Activated naive CD8-positive, alpha-beta T cell treated with anti-CD3 and anti-CD28 coated beads, Interleukin-2, amount 10 ng/mL, durations not matched to agents 7 days and 5 days (primary cell): ENCODE measurements around the gene PTPRH. TPM values are rescaled to one million over a fixed set of nuclear protein-coding genes. Genes with fewer than 3 reads are reported as not detected.

Experiments
- ATAC-seq: fragments of 150-1000 bp; cut with Tn5 transposase; one replicate; pipeline ENCODE4 v1.10.0; 2021; ENCODE audit warnings: low read depth, moderate library complexity
- POLR2A ChIA-PET: fragments of 350-600 bp; sonication (Branson Sonifier 250); formaldehyde crosslinking; loops from one replicate; lab custom pipeline; 2021; ENCODE audit warnings: antibody characterized with exemption; lab: Charles Lee
- DNase-seq: peaks from one replicate; pipeline ENCODE4 v3.0.0; 2021
- H3K27ac Mint-ChIP-seq: one replicate; pipeline ENCODE4 v1.8.0; 2022; ENCODE audit warnings: mild to moderate bottlenecking, mixed read lengths
- H3K27me3 Mint-ChIP-seq: one replicate; pipeline ENCODE4 v1.8.0; 2022; ENCODE audit warnings: mild to moderate bottlenecking, moderate library complexity, mixed read lengths
- H3K36me3 Mint-ChIP-seq: one replicate; pipeline ENCODE4 v1.8.0; 2021; ENCODE audit warnings: mild to moderate bottlenecking, mixed read lengths
- H3K4me1 Mint-ChIP-seq: one replicate; pipeline ENCODE4 v1.8.0; 2021; ENCODE audit warnings: mixed read lengths
- H3K4me3 Mint-ChIP-seq: one replicate; pipeline ENCODE4 v1.8.0; 2022; ENCODE audit warnings: mild to moderate bottlenecking, moderate library complexity, mixed read lengths
- H3K9me3 Mint-ChIP-seq: one replicate; pipeline ENCODE4 v1.8.0; 2021; ENCODE audit warnings: mixed read lengths
- total RNA-seq, 2 experiments: library from RNA; stranded (reverse); gene quantifications; one replicate each; pipeline ENCODE4 v1.2.3, GENCODE V29; 2021

The PTPRH gene, protein sequence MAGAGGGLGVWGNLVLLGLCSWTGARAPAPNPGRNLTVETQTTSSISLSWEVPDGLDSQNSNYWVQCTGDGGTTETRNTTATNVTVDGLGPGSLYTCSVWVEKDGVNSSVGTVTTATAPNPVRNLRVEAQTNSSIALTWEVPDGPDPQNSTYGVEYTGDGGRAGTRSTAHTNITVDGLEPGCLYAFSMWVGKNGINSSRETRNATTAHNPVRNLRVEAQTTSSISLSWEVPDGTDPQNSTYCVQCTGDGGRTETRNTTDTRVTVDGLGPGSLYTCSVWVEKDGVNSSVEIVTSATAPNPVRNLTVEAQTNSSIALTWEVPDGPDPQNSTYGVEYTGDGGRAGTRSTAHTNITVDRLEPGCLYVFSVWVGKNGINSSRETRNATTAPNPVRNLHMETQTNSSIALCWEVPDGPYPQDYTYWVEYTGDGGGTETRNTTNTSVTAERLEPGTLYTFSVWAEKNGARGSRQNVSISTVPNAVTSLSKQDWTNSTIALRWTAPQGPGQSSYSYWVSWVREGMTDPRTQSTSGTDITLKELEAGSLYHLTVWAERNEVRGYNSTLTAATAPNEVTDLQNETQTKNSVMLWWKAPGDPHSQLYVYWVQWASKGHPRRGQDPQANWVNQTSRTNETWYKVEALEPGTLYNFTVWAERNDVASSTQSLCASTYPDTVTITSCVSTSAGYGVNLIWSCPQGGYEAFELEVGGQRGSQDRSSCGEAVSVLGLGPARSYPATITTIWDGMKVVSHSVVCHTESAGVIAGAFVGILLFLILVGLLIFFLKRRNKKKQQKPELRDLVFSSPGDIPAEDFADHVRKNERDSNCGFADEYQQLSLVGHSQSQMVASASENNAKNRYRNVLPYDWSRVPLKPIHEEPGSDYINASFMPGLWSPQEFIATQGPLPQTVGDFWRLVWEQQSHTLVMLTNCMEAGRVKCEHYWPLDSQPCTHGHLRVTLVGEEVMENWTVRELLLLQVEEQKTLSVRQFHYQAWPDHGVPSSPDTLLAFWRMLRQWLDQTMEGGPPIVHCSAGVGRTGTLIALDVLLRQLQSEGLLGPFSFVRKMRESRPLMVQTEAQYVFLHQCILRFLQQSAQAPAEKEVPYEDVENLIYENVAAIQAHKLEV
- total RNA-seq, result not detected

- Mint-ChIP-seq H3K9me3 (peaks cover 6% of the 10 kb centered on the region), H3K4me1 (peaks cover 3% of the 10 kb centered on the region), H3K36me3 (no peaks in the 10 kb centered on the region), H3K27me3 (peaks cover 15% of the 10 kb centered on the region), H3K27ac (peak within 1 kb of the TSS; percentile 30), H3K4me3 (no peak within 1 kb of the TSS)
- DNase-seq (no peak), ATAC-seq (no peak)
- POLR2A ChIA-PET, result no interaction called here
Observed at GRCh38 chr19:55208880-55209692, at the start of gene PTPRH. PTPRH (minus strand) TSS chr19:55209501; CDS start chr19:55209433, 68 bp downstream.

GRCh38 chr19:55258476-55258827 lies 49.2 kb upstream of the PTPRH start:
- Mint-ChIP-seq H3K27ac (peak overlapping the region; percentile 95), H3K4me1 (peaks cover 38% of the 10 kb centered on the region), H3K36me3 (peaks cover 20% of the 10 kb centered on the region), H3K27me3 (no peaks in the 10 kb centered on the region), H3K4me3 (peak overlapping the region; percentile 83), H3K9me3 (no peaks in the 10 kb centered on the region)
- DNase-seq (peak; percentile 75), ATAC-seq (peak; percentile 3)
- POLR2A ChIA-PET, result interaction anchor here (0.8 to 8.4 kb wide), 13 partner anchors 8 to 341 kb away, joined by 3 to 120 read pairs (median 8); partner anchors contain the start of genes BRSK1, FIZ1, HSPBP1 and KMT5C

- POLR2A ChIA-PET, result interaction anchor here (0.8 to 8.4 kb wide), 6 partner anchors 12 to 150 kb away, joined by 3 to 120 read pairs (median 15); partner anchors contain the start of genes HSPBP1, PPP1R12C, TMEM238 and UBE2S
- peaks cover 44% of the 10 kb centered on the region for H3K4me1 Mint-ChIP-seq
- peaks cover 22% of the 10 kb centered on the region for H3K36me3 Mint-ChIP-seq
- peak overlapping the region; percentile 99 for H3K27ac Mint-ChIP-seq
- ATAC-seq (no peak), DNase-seq (peak; percentile 49)
- H3K27me3 Mint-ChIP-seq, result no peaks in the 10 kb centered on the region
- H3K9me3 Mint-ChIP-seq, result no peaks in the 10 kb centered on the region
- peak overlapping the region; percentile 99 for H3K4me3 Mint-ChIP-seq
Observed at GRCh38 chr19:55257461-55258420, 48.4 kb upstream of the PTPRH start.

- ATAC-seq (no peak), DNase-seq (no peak)
- Mint-ChIP-seq H3K4me1 (peaks cover 45% of the 10 kb centered on the region), H3K4me3 (peak overlapping the region; percentile 99), H3K27me3 (no peaks in the 10 kb centered on the region), H3K9me3 (no peaks in the 10 kb centered on the region), H3K27ac (peak overlapping the region; percentile 99), H3K36me3 (peaks cover 23% of the 10 kb centered on the region)
- POLR2A ChIA-PET, result interaction anchor here (0.7 to 8.4 kb wide), 9 partner anchors 11 to 364 kb away, joined by 3 to 120 read pairs (median 17); partner anchors contain the start of genes HSPBP1, KMT5C, PPP1R12C and TMEM238
Observed at GRCh38 chr19:55256562-55257460, 47.5 kb upstream of the PTPRH start.

DNA sequence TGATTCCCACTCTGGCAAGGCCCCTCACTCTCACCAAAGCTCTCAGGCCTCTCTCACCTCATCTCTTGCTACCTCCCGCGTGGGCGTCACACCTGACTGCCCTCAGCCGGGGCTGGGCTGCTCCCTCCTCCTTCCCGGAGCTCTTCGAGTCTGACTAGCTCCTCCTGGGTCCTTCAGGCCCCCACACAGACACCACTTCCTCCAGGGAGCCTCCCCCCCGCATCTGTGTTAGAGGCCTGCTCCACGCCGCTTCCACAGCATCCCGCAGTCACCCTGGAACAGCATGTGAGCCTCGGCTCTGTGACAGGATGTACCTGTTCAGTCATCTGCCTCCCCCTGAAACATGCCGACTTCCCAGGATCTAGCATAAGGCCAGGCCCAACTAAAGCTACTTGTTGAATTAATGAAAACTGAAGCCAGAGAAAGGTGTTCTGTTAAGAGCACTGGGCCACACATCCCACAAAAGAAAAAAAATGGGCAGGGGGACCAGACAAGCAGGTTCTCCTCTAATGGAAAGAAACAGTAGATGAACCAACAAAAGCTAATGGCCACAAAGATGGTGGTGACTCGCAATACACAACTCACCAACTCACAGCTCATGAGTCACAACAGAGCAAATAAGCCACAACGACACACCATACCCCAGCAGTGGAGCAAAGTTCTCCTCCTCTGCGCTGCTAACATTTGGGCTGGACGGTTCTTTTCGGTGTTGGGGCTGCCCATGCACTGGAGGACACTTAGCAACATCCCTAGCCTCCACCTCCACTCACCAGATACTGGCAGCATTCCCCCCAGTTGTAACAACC lies 46.5 kb upstream of the PTPRH start:
- Mint-ChIP-seq H3K4me1 (peaks cover 55% of the 10 kb centered on the region), H3K9me3 (no peaks in the 10 kb centered on the region), H3K27me3 (no peaks in the 10 kb centered on the region), H3K4me3 (peak overlapping the region; percentile 99), H3K36me3 (peaks cover 30% of the 10 kb centered on the region), H3K27ac (peak overlapping the region; percentile 99)
- POLR2A ChIA-PET, result interaction anchor here (0.6 to 8.4 kb wide), 16 partner anchors 10 to 248 kb away, joined by 3 to 120 read pairs (median 12); partner anchors contain the start of genes HSPBP1, KMT5C, PPP1R12C and SYT5
- peak; percentile 64 for DNase-seq
- ATAC-seq, result peak; percentile 1

DNA sequence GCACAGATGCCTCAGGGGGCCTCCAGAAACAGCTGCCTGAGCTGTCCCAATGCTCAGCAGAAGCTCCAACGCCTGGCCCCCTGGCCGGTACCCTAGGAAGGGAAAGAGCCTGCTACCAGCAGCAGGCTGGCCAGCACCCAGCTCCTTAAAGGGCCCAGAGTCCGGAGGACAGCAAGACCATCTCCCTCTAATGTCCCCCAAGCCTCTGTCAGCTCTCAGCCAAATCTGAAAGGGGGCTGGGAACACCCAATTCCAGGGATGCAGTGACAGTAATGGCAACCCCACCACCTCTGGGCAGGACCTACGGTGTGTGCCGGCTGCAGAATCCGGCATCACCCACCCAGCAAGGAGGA lies 45.3 kb upstream of the PTPRH start:
- Mint-ChIP-seq H3K4me1 (peaks cover 55% of the 10 kb centered on the region), H3K9me3 (no peaks in the 10 kb centered on the region), H3K4me3 (peak overlapping the region; percentile 99), H3K27me3 (no peaks in the 10 kb centered on the region), H3K36me3 (peaks cover 31% of the 10 kb centered on the region), H3K27ac (peak overlapping the region; percentile 99)
- POLR2A ChIA-PET, result interaction anchor here (0.6 to 8.4 kb wide), 18 partner anchors 11 to 1117 kb away, joined by 3 to 120 read pairs (median 7); partner anchors contain the start of genes CNOT3, FIZ1, HSPBP1 and ISOC2
- ATAC-seq (no peak), DNase-seq (no peak)

DNA sequence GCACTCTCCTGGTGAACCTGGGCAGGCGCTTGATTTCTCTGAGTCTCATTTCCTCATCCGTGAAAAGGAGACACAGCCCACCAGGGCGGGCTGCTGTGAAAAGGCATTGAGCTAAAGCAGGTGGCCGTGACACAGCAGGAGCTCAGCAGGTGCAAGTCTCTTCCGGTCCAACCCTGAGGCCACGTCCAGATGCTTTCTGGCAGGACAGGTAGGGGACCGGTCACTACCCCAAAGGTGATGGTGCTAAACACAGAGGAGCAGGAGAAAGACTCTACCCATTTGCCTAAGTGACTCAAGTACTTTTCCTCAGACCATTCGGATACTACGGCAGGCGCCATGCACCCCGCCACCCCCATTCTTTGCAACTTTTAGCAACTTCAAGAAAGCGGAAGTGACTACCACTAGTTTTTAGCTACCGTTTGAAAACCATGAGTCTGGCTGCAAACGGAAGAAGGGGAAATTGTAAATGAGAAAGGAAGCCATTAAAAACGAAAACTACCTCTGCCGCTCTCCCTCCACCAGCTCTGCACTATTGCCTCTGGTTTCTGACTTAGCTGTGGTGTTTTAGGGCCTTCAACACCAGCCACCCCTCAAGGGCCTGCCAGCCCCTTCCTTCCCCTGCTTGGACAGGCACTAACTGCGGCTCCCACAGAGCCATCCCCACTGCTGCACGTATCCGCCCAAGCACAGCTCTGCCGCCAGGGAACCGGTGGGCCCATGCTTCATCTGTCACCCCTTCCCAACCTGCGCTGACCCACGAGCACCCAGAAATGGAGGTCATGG lies 44.7 kb upstream of the PTPRH start:
- Mint-ChIP-seq H3K4me3 (peak overlapping the region; percentile 99), H3K27me3 (no peaks in the 10 kb centered on the region), H3K36me3 (peaks cover 31% of the 10 kb centered on the region), H3K9me3 (no peaks in the 10 kb centered on the region), H3K27ac (peak overlapping the region; percentile 99), H3K4me1 (peaks cover 52% of the 10 kb centered on the region)
- DNase-seq (peak; percentile 68), ATAC-seq (peak; percentile 47)
- POLR2A ChIA-PET, result interaction anchor here (0.6 to 8.4 kb wide), 19 partner anchors 9 to 1117 kb away, joined by 3 to 120 read pairs (median 5); partner anchors contain the start of genes CNOT3, FIZ1, HSPBP1 and ISOC2

- no peak for ATAC-seq
- Mint-ChIP-seq H3K36me3 (peaks cover 34% of the 10 kb centered on the region), H3K27me3 (no peaks in the 10 kb centered on the region)
Observed at GRCh38 chr19:55252760-55253663, 43.7 kb upstream of the PTPRH start.

More at GRCh38 chr19:55252760-55253663, 43.7 kb upstream of the PTPRH start:
- no peak for DNase-seq
- Mint-ChIP-seq H3K9me3 (no peaks in the 10 kb centered on the region), H3K4me1 (peaks cover 55% of the 10 kb centered on the region), H3K4me3 (peak overlapping the region; percentile 99), H3K27ac (peak overlapping the region; percentile 99)
- POLR2A ChIA-PET, result interaction anchor here (0.6 to 8.4 kb wide), 11 partner anchors 9 to 881 kb away, joined by 3 to 120 read pairs (median 10); partner anchors contain the start of genes HSPBP1, KMT5C, PPP1R12C and TMEM238
